GM19452 (cell line): ENCODE data around the gene ATG14.
"Not testable (repeated sequence)": the region's sequence is repeated elsewhere in the genome, so short reads cannot be mapped to it uniquely, and the experiment has no call there.

ENCODE experiments used
- ATAC-seq: cut with Tn5 transposase; IDR thresholded peaks from one replicate; pipeline ENCODE4 v1.9.1; 2021; ENCODE audit not compliant: unreplicated experiment

The ATG14 gene

GRCh38 chr14:55387121-55387520 lies 24.5 kb downstream of the ATG14 start:
- ATAC-seq = no peak

GRCh38 chr14:55386037-55386808 lies 25.4 kb downstream of the ATG14 start:
- ATAC-seq = no peak

- no peak for ATAC-seq
Measured at GRCh38 chr14:55384536-55384935, 27.1 kb downstream of the ATG14 start.

- ATAC-seq = no peak
Measured at GRCh38 chr14:55383541-55384140, 28.0 kb downstream of the ATG14 start.

GRCh38 chr14:55383056-55383466 lies 28.6 kb downstream of the ATG14 start:
- ATAC-seq = not testable (repeated sequence)

- ATAC-seq = no peak
Measured at GRCh38 chr14:55382483-55382882, 29.1 kb downstream of the ATG14 start.

GRCh38 chr14:55381561-55381960 lies 30.1 kb downstream of the ATG14 start:
- ATAC-seq = no peak

GRCh38 chr14:55381040-55381439 lies 30.6 kb downstream of the ATG14 start:
- no peak for ATAC-seq

- no peak for ATAC-seq
Measured at GRCh38 chr14:55377236-55377635, 34.4 kb downstream of the ATG14 start.

- ATAC-seq = no peak
Measured at GRCh38 chr14:55374771-55375170, 36.9 kb downstream of the ATG14 start.

- ATAC-seq = no peak
Measured at GRCh38 chr14:55373784-55374705, 37.6 kb downstream of the ATG14 start.

GRCh38 chr14:55372825-55373224 lies 38.8 kb downstream of the ATG14 start:
- no peak for ATAC-seq

- no peak for ATAC-seq
Measured at GRCh38 chr14:55372423-55372822, 39.2 kb downstream of the ATG14 start.

GRCh38 chr14:55370883-55371455 lies 40.7 kb downstream of the ATG14 start:
- no peak for ATAC-seq

- ATAC-seq = no peak
Measured at GRCh38 chr14:55366271-55366670, 45.4 kb downstream of the ATG14 start.

- ATAC-seq = no peak
Measured at GRCh38 chr14:55361190-55361589, 50.4 kb downstream of the ATG14 start.

GRCh38 chr14:55359307-55359706 lies 52.3 kb downstream of the ATG14 start:
- ATAC-seq = no peak

GRCh38 chr14:55356913-55357312 lies 54.7 kb downstream of the ATG14 start:
- no peak for ATAC-seq

GRCh38 chr14:55355922-55356321 lies 55.7 kb downstream of the ATG14 start:
- no peak for ATAC-seq

- no peak for ATAC-seq
Measured at GRCh38 chr14:55354500-55354899, 57.1 kb downstream of the ATG14 start.
